Gastrocnemius medialis (tissue), 4 donors: Measurements from ENCODE around the gene TDP2.

Experiments used
- POLR2A ChIP-seq, 2 donors: fragments of 450-650 bp; IDR thresholded peaks; one replicate each; pipeline ENCODE4 v1.6.1; 2017; ENCODE audit warnings: antibody characterized with exemption in 2 of 2, mild to moderate bottlenecking in 2 of 2, moderate library complexity in 2 of 2
- TF ChIP-seq, protein P1 (sequence below), 5 experiments: fragments of 450-650 bp in 3 of 5; fragments of 200-600 bp in 2 of 5; sonication (generic) in 2 of 5; IDR thresholded peaks in 4 of 5; conservative IDR thresholded peaks in 1 of 5; 1 replicate in 4 of 5; 2 replicates in 1 of 5; pipeline ENCODE4 v1.5.1; 2016 to 2019; ENCODE audit warnings: antibody characterized with exemption in 5 of 5, mild to moderate bottlenecking in 3 of 5, moderate library complexity in 3 of 5

DNA sequence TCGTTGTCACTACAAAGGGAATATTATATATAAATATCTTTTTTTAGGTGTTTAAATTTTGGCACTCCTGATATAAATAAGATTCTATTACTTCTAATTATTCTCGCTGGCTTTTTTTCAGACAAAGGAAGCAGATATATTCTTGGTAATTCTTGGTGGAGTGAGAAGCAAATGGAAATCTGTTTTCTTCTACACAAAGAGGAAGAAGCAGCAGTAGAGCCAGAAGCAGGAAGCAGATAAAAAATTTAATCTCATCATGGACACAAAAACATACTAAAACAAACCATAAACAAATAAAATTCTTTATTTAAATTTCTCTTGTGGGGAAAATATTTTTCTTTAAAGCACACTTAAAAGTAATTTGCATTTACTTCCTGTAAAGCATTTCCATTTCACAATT, 17.0 kb downstream of the TDP2 start:
- TF ChIP-seq, protein P1, sequence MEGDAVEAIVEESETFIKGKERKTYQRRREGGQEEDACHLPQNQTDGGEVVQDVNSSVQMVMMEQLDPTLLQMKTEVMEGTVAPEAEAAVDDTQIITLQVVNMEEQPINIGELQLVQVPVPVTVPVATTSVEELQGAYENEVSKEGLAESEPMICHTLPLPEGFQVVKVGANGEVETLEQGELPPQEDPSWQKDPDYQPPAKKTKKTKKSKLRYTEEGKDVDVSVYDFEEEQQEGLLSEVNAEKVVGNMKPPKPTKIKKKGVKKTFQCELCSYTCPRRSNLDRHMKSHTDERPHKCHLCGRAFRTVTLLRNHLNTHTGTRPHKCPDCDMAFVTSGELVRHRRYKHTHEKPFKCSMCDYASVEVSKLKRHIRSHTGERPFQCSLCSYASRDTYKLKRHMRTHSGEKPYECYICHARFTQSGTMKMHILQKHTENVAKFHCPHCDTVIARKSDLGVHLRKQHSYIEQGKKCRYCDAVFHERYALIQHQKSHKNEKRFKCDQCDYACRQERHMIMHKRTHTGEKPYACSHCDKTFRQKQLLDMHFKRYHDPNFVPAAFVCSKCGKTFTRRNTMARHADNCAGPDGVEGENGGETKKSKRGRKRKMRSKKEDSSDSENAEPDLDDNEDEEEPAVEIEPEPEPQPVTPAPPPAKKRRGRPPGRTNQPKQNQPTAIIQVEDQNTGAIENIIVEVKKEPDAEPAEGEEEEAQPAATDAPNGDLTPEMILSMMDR (IDR thresholded peaks at IDR 0.05 in 4 of 5, conservative IDR thresholded peaks at IDR 0.05 in 1 of 5), result no peak
- no peak for TF ChIP-seq POLR2A (IDR thresholded peaks at IDR 0.05)
